Stimulated activated CD8-positive, alpha-beta memory T cell treated with anti-CD3 and anti-CD28 coated beads, Interleukin-15, amount 100 ng/mL, for 24 hours (primary cell): ENCODE data around the gene PIGX.

Experiments
- DNase-seq: peaks from one replicate; pipeline ENCODE4 v3.0.0-alpha.2; 2020; ENCODE audit warnings: low read depth

PIGX gene

DNA sequence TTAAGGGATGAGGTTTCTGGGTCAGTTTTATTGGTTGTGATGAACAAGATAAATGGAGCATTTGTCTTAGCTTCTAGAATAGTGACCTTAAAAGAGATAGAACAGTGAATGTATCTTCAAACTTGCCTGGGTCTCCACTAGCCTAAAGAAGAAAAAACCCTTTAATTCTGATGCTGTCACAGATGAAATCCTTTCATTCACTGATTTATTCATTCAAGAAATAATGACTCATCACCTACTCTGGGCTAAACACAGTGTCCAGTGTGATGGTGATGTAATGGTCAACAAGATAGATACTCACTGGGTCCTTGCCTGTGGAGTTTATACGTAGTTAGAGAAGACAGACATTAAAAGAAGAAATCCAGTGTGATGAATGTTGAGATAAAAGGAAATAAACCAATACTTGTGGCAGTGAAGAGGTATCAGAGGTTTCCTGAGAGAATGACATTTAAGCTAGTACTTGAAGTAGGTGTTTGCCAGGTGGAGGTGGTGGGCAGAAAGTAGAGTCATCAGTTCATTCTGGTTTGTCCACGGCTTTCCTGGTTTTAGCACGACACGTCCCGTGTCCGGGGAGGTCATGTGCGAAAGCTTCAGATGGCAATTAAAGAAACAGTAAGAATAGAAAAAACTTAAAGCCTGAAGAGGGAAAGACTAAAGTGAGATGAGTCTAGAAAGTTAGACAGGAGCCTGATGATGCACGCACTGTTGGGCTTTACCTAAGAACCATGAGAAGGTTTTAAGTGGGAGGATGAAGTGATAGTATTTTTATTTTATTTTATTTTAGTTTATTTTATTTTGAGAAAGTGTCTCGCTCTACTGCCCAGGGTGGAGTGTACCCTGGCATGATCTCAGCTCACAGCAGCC, 45.9 kb downstream of the PIGX start:
- no peak for DNase-seq

DNA sequence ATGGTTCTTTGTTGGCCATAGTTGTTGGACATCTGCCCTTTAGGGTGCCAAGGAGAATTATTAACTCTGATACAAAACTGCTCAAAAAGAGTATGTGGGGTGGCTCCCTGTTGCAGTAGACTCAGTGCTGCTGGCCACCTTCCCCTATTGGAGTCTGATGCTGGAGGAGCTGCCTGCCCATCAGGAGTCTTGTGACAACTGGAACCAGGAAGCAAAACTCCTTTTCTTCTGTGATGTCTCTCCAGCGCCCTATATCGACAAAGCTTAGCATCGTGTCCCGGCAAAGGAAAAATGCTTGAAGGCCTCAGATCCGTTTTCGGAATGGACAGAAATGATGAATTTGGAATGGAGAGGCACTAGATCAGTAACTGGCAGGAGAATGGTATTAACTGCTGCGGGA, 51.0 kb downstream of the PIGX start:
- DNase-seq: no peak

DNA sequence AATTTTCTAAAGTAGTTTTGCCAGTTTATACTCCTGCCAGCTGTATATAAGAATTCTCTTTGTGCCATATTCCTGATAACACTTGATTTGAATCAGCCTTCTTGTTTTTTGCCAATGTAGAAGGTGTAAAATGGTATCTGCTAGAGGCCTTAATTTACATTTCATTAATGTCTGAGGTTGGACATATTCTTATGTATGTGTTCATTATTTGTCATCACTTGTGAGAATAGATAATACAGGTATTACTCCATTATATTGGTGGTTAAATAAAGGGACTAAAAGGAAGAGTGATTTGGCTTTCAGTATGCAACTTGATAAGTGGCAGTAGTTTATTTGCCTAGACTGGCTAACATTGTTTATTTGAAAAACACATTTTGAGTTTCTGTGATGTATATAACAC, 53.3 kb downstream of the PIGX start:
- no peak for DNase-seq

DNA sequence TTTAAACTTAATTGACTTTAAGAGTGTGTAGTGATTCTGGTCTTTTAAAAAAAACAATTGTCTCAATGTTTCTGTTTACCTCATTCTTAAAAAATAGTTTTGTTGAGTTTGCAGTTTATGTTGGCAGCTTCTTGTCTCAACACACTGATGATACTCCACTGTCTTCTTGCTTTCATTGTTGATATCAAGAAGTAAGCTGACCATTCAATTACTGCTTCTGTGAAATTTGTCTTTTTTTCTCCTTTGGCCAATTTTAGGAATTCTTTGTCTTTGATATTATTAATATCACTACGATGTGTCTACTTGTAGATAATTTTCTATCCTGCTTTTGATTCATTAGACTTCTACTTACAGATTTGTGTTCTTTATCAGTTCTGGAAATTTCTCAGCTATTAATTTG, 58.9 kb downstream of the PIGX start:
- DNase-seq: no peak

DNA sequence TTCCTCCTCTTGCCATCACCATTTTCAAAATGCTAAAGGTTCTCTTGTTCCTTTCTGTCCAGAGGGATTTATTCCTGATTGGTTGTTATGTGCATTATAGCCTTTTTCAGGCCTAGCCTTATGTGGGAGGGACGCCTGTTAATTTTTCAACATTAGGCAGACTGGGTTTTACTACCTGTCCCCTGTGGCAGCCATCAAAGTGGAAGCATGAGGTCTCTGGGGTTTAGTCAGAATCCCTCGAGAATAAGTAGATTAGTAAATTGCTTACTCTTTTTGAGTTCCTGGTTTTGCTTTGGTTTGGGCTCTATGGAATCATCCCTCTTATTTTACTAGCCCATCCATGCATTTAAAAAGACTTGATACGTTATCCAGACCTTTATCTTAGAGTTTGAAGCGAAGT, 59.9 kb downstream of the PIGX start:
- no peak for DNase-seq

DNA sequence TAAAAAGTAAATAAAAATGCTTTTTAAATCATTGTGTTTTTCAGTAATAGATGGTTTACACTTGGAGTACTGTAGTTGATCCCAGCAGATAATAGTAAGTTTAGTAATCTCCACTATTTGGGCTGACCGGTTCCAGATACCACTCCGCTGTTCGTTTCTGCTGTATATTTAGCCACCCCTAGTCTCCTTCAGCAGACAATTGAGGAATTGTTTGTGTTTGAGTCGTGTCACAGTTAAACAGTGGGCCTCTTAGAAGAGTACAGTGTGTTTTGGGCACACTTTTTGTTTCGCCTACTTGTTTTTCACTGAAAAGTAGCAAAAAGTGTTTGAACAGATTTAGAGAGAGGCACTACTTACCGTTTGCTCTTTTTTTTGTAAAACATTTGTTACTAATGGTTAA, 60.7 kb downstream of the PIGX start:
- no peak for DNase-seq

DNA sequence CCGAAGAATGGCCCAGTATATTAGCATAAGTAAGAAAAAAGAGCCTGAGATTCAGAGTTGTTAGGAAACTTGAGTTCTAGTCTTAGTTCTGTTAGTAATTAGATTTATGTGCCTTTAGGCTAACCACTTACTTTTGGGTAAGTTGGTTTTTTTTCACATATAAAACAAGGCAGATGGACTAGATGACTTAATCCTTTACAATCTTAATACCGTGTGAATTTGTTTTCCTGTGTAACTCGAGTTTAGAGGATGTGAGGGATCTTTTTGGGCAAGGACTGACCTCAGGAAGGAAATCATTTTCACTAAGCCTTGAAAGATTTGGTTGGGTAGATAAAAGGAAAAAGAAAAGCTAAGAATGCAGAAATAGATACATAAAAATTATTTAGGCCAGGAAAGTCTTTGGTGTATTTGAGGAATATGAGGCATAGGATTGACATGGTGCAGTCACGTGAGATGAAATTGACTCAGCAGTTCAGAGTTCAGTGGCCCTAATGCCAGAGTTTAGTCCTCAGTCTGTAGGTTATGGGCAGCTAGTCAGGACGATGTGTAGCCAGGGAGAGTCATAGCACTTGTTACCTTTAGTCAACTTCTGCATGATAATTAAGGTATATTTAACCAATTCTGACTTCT, 62.1 kb downstream of the PIGX start:
- no peak for DNase-seq

DNA sequence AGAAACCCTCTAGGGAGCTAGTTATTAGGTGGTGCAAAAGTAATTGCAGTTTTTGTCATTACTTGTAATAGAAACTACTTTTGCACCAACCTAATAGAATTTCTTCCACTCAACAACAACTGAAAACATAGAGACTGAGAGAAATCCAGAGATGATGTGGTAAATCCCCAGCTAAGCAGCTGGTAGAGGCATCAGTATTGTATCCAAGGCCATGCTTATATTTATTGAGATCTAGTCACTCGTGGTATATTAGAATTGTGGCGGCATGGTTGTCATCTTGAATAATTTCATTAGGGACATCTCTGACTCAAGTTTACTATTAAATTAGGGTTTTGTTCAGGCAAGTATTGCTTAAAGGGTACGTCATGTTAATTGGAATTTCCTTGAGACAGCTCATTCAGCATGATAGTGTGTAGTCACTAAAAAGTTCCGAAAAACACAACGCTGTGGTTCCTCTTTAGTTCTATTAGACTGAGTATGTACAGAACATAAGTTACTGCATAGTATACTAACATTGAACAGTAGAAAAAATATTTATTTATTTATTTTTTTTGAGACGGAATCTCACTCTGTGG, 62.8 kb downstream of the PIGX start:
- no peak for DNase-seq

DNA sequence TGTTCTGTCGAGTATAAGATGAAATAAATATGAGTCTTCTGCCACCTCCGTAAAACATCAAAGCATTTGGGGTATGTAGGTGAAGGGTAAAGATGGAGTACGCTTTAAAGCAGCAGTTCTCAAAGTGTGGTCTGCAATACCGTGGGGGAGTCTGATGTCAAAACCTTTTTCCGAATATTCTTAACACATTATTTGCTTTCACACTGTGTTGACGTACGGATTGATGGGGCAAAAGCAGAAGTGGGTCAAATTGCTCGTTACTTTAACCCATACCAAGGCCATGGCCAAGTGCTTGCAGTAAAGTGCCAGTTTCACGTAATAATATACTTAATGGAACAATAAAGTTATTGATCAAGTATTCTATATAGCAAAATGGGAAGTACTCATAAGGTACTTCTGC, 63.8 kb downstream of the PIGX start:
- DNase-seq: no peak

DNA sequence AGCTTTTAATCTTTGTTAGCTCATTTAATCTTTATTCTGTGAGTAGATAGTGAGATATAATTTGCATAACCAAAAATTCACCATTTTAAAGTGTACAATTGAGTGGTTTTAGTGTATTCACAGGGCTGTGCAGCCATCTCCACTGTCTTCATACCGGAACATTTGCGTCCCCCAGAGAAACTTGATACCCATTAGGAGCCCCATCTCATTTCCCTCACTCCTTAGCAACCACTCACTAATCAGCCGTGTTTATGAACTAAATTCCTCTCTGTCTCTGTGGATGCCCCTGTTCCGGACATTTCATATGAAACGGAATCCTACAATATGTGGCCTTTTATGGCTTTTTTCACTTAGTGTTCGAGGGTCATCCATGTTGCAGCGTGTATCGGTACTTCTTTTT, 65.7 kb downstream of the PIGX start:
- DNase-seq: no peak

DNA sequence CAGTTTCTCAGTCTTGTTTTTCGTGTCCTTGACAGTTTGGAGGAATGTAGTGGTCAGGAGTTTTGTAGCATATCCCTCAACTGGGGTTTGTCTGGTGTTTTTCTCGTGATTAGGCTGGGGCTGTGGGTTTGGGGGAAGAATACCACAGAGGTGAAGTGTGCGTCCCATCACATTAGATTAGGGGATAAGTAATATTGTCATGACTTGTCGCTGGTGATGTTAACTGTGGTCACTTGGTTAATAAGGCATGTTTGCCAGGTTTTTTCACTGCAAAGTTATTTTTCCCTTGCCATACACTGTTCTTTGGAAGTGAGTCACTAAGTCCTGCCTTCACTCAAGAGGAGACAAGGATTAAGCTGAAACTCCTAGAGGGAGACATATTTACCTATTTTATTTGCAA, 66.6 kb downstream of the PIGX start:
- no peak for DNase-seq

DNA sequence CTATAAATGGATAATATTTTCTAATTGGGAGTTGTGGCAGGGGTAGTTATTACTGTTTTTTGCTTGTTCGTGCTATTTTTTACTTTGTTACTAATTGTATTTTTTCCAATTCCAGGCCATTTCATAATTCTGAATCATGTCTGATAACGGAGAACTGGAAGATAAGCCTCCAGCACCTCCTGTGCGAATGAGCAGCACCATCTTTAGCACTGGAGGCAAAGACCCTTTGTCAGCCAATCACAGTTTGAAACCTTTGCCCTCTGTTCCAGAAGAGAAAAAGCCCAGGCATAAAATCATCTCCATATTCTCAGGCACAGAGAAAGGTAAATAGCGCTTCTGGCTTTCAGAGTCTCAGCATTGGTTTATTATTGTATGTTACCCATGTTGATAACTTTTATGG, 70.3 kb downstream of the PIGX start:
- no peak for DNase-seq
